Activated T-helper 17 cell treated with anti-CD3 and anti-CD28 coated beads, Interleukin-2, amount 50 U/mL, for 72 hours (primary cell): ENCODE data around the gene ISYNA1. TPM values are rescaled to one million over a fixed set of nuclear protein-coding genes. Genes with fewer than 3 reads are reported as not detected.
"Not testable (repeated sequence)": the region's sequence is repeated elsewhere in the genome, so short reads cannot be mapped to it uniquely, and the experiment has no call there.

Experiments used
- ATAC-seq: fragments of 150-1000 bp; cut with Tn5 transposase; replicated peaks from 2 replicates; pipeline ENCODE4 v1.10.0; 2021; ENCODE audit warnings: mild to moderate bottlenecking, moderate library complexity
- H3K27ac Mint-ChIP-seq: one replicate; pipeline ENCODE4 v1.8.0; 2022; ENCODE audit warnings: mixed read lengths
- H3K27me3 Mint-ChIP-seq: one replicate; pipeline ENCODE4 v1.8.0; 2022; ENCODE audit warnings: mixed read lengths
- H3K36me3 Mint-ChIP-seq: one replicate; pipeline ENCODE4 v1.8.0; 2022; ENCODE audit warnings: low read depth, mild to moderate bottlenecking, mixed read lengths
- H3K4me1 Mint-ChIP-seq: one replicate; pipeline ENCODE4 v1.8.0; 2022; ENCODE audit warnings: mixed read lengths
- H3K4me3 Mint-ChIP-seq: one replicate; pipeline ENCODE4 v1.8.0; 2022; ENCODE audit warnings: mild to moderate bottlenecking, mixed read lengths
- H3K9me3 Mint-ChIP-seq: one replicate; pipeline ENCODE4 v1.8.0; 2022; ENCODE audit warnings: mixed read lengths
- total RNA-seq, 2 donors: library from RNA; stranded (reverse); gene quantifications; one replicate each; pipeline ENCODE4 v1.2.3, GENCODE V29; 2022

ISYNA1 gene
- total RNA-seq, 2 donors from 2014 or later = 15.9 to 22.0 TPM

GRCh38 chr19:18417250-18418028 lies 20.5 kb downstream of the ISYNA1 start:
- H3K27me3 Mint-ChIP-seq = no peaks in the 10 kb centered on the region
- no peak for ATAC-seq
- no peaks in the 10 kb centered on the region for H3K9me3 Mint-ChIP-seq
- peak overlapping the region; percentile 47 for H3K27ac Mint-ChIP-seq
- H3K4me1 Mint-ChIP-seq = peaks cover 24% of the 10 kb centered on the region
- peaks cover 17% of the 10 kb centered on the region for H3K36me3 Mint-ChIP-seq
- H3K4me3 Mint-ChIP-seq = peak overlapping the region; percentile 83

- Mint-ChIP-seq H3K9me3 (no peaks in the 10 kb centered on the region), H3K36me3 (peaks cover 12% of the 10 kb centered on the region), H3K27ac (peak overlapping the region; percentile 47), H3K27me3 (no peaks in the 10 kb centered on the region), H3K4me3 (peak overlapping the region; percentile 83), H3K4me1 (peaks cover 20% of the 10 kb centered on the region)
- peak; percentile 14 for ATAC-seq
Measured at GRCh38 chr19:18416778-18417249, 21.1 kb downstream of the ISYNA1 start.

DNA sequence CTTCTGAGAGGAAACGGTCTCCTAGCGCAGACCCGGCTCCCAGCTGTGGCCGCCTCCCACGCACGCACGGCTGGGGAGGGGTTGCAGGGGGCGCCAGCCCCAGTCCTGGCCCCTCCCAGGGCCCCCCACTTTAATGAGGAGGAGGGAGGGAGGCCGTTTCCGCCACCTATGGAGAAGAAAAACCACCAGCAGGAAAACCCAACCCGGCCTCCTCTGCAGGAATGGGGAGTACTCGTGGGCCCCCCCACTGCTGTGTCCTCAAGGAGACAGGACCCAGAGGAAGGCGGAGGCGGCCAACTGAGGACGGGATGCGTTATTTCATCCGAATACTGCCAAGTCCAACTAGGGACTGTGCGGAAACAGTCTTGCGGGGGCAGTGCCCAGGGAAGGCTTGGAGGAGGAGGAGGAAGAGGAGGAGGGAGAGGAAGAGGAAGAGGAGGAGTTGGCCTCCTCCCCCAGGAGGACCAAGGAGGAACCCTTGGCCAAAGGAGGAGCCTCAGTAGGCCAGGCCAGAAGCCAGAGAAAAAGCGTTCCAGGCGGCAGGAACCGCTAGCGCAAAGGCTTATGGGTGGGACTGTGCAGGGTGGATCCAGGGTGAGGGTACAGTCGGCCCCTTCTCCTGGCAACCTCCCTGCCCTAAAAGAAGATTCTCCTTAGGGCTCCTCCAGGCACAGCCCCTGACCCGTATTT lies 22.6 kb downstream of the ISYNA1 start:
- Mint-ChIP-seq H3K9me3 (no peaks in the 10 kb centered on the region), H3K4me1 (peaks cover 11% of the 10 kb centered on the region), H3K27ac (no peak overlapping the region), H3K27me3 (no peaks in the 10 kb centered on the region), H3K4me3 (peak overlapping the region; percentile 83), H3K36me3 (peaks cover 4% of the 10 kb centered on the region)
- no peak for ATAC-seq

DNA sequence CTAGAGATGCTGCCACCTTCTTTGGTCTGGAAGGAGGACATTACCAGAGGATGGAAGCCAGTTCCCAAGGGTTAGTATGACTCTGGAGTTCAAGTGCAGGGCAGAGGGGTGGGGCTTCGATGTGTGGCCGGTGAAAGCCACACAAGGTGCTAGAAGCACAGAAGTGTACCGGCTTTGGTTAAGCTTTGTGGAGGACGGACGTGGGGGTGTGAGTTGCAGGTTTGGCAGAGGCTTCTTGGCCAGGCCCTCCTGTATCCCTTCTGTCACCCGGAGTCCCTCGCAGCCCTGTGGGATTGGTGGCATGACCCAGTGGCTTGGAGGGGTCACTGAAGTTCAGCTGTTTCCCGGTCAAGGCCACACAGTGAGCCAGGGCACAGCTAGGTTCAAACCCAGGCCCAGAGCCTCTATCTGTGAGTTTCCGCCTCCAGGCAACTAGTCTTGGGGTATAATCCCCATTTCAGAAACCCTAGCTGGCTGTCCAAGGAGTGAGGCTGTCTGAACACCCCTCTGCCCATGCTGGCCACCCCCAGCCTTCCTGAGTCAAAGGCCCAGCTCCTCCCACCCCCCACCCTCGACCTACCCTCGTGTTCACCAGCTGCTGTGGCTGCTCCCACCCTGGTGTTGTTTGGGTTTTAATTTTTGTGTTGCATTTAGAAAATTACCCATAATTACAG lies 23.3 kb downstream of the ISYNA1 start:
- H3K4me3 Mint-ChIP-seq = no peak overlapping the region
- no peaks in the 10 kb centered on the region for H3K9me3 Mint-ChIP-seq
- H3K27me3 Mint-ChIP-seq = no peaks in the 10 kb centered on the region
- H3K36me3 Mint-ChIP-seq = no peaks in the 10 kb centered on the region
- H3K27ac Mint-ChIP-seq = no peak overlapping the region
- ATAC-seq = no peak
- peaks cover 7% of the 10 kb centered on the region for H3K4me1 Mint-ChIP-seq

GRCh38 chr19:18412610-18413239 lies 25.2 kb downstream of the ISYNA1 start:
- Mint-ChIP-seq H3K36me3 (no peaks in the 10 kb centered on the region), H3K27me3 (no peaks in the 10 kb centered on the region), H3K4me1 (no peaks in the 10 kb centered on the region), H3K27ac (no peak overlapping the region), H3K4me3 (no peak overlapping the region), H3K9me3 (no peaks in the 10 kb centered on the region)
- ATAC-seq = no peak

DNA sequence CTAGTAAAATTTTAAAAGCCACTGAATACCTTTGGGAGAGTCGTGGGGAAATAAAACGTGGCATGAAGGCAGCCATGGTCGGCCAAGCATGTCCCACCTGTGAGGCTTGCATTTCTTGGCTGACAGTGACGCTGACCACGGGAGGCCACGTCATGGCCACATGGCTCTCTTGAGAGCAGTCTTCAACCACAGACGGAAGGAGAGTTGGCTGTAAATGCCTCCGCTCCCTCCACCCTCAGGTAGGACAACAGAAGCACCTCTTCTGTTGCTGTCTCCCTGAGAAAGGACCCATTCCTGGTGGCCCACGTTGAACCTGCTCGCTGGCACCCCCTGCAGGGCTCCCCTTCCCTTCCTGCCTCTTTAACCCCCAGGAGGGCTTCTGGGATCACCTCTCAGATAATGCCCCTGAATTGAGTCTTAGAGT lies 29.9 kb downstream of the ISYNA1 start:
- ATAC-seq = peak; percentile 41
- Mint-ChIP-seq H3K27me3 (no peaks in the 10 kb centered on the region), H3K36me3 (no peaks in the 10 kb centered on the region), H3K9me3 (no peaks in the 10 kb centered on the region), H3K27ac (no peak overlapping the region), H3K4me1 (no peaks in the 10 kb centered on the region), H3K4me3 (no peak overlapping the region)

DNA sequence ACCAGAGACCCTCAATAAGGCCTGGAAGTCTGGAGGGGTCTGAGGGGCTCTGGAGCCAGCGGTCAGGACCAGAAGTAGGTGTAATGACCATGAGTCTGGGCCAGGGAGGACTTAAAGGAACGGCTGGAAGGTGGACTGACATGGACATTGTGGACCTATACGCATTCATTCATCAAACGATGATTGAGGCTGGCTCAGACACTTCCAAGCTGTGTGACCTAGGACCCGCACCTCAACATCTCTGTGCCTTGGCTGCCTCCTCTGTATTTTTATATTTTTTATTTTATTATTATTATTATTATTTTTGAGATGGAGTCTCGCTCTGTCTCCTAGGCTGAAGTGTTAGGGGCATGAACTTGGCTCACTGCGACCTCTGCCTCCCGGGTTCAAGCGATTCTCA lies 31.2 kb downstream of the ISYNA1 start:
- Mint-ChIP-seq H3K9me3 (no peaks in the 10 kb centered on the region), H3K36me3 (no peaks in the 10 kb centered on the region), H3K27ac (no peak overlapping the region), H3K4me1 (peaks cover 1% of the 10 kb centered on the region), H3K4me3 (no peak overlapping the region), H3K27me3 (peaks cover 2% of the 10 kb centered on the region)
- ATAC-seq = no peak

- H3K27me3 Mint-ChIP-seq, H3K27ac Mint-ChIP-seq, ATAC-seq, H3K36me3 Mint-ChIP-seq, H3K4me1 Mint-ChIP-seq, H3K9me3 Mint-ChIP-seq, H3K4me3 Mint-ChIP-seq: not testable (repeated sequence)
Measured at GRCh38 chr19:18405754-18406153, 32.2 kb downstream of the ISYNA1 start.

GRCh38 chr19:18402455-18403248 lies 35.3 kb downstream of the ISYNA1 start:
- H3K27ac Mint-ChIP-seq, H3K9me3 Mint-ChIP-seq, H3K36me3 Mint-ChIP-seq, ATAC-seq, H3K4me1 Mint-ChIP-seq, H3K4me3 Mint-ChIP-seq: not testable (repeated sequence)
- peaks cover 12% of the 10 kb centered on the region for H3K27me3 Mint-ChIP-seq

GRCh38 chr19:18401580-18402112 lies 36.3 kb downstream of the ISYNA1 start:
- peaks cover 4% of the 10 kb centered on the region for H3K4me1 Mint-ChIP-seq
- peak overlapping the region; percentile 62 for H3K27ac Mint-ChIP-seq
- H3K36me3 Mint-ChIP-seq = no peaks in the 10 kb centered on the region
- ATAC-seq = no peak
- no peak overlapping the region for H3K4me3 Mint-ChIP-seq
- H3K9me3 Mint-ChIP-seq = no peaks in the 10 kb centered on the region
- H3K27me3 Mint-ChIP-seq = peaks cover 13% of the 10 kb centered on the region

DNA sequence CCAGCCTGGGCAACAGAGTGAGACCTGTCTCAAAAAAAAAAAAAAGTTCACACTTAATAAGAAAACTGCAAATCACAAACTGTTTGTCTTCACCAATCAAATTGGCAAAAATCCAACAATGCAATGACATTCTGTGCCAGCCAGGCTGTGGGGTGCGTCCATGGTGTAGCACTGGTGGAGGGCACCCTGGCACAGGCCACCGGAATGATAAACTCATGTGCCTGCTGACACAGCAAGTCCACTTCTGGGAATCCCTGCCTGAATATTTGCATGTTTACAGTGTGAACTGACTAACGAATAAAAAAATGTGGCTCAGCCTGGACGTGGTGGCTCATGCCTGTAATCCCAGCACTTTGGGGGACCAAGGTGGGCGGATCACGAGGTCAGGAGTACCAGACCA lies 38.9 kb downstream of the ISYNA1 start:
- Mint-ChIP-seq H3K4me3 (no peak overlapping the region), H3K36me3 (no peaks in the 10 kb centered on the region), H3K4me1 (peaks cover 4% of the 10 kb centered on the region), H3K27ac (no peak overlapping the region), H3K9me3 (no peaks in the 10 kb centered on the region), H3K27me3 (peaks cover 13% of the 10 kb centered on the region)
- no peak for ATAC-seq

DNA sequence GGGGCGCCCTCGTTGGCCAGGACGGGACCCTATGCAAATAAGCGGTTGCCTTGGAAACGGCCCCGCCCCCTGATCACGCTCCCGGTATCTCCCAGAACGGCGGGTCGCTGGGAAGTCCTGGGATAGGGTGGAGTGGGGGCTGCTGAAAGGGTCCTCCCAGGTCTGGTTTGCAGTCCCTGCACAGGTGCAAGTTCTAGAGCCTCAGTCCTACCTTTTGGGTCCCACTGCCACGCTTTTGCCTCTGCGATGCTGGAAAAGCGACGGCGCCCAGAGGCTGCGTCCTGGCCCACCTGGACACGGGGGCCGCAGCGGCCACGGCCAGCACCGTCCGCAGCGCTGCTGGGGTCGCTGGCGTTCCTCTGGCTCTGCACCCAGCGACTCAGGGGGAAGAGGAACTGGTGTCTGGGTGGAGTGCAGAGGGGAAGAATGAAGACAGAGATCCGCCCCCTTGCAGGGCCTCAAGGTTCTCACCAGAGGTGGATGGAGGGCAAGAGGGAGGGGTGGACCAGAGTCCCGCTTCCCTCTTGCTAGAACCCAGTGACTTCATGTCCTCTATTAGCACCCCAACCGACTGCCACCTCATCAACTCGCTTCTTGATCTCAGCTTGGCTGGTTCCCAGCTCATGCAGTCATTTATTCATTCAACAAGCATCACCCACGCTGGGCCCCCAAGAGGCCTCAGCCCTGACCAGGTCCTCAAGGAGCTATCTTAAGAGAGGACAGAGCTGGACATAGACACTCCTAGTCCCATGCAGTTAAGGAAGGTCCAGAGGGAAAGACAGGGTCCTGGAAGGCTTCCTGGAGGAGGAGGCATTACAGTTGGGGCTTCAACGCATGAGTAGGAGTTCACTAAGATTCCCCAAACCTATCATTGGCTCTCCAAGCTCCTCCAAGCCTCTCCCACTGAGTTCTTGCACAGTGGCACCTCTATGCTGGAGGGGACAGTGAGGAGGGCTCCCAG lies 40.4 kb downstream of the ISYNA1 start, which contains the start of gene LRRC25:
Gene LRRC25 (minus strand): TSS at position 381 of the 961 bp plus-strand sequence. CDS start 659 bp downstream, outside the sequence.
- Mint-ChIP-seq H3K27me3 (peaks cover 16% of the 10 kb centered on the region), H3K4me3 (no peak within 1 kb of the TSS), H3K4me1 (peaks cover 4% of the 10 kb centered on the region), H3K9me3 (no peaks in the 10 kb centered on the region), H3K27ac (no peak within 1 kb of the TSS), H3K36me3 (no peaks in the 10 kb centered on the region)
- ATAC-seq = no peak
